Psoas muscle (tissue), 8 donors: ENCODE data around the gene PCDH9. TPM values are rescaled to one million over a fixed set of nuclear protein-coding genes. Genes with fewer than 3 reads are reported as not detected.

ENCODE experiments used
- ATAC-seq, 4 donors: fragments of 200-7000 bp; cut with Tn5 transposase; one replicate each; pipeline ENCODE4 v1.9.1; 2020; ENCODE audit warnings: moderate library complexity in 3 of 4, mild to moderate bottlenecking in 2 of 4
- DNase-seq, 2 donors: peaks; one replicate each; pipeline ENCODE4 v3.0.0-alpha.2; 2020
- H3K27ac ChIP-seq: fragments of 200-600 bp; one replicate; pipeline ENCODE4 v1.8.0; 2022
- H3K27me3 ChIP-seq, 3 donors: fragments of 200-600 bp in 1 of 3; one replicate each; pipeline versions ENCODE4 v1.6.1 to v1.8.0; 2013 to 2022; ENCODE audit warnings: low read length in 2 of 3, mild to moderate bottlenecking in 2 of 3, moderate library complexity in 1 of 3; ENCODE audit not compliant: insufficient read depth in 3 of 3
- H3K36me3 ChIP-seq, 2 donors: fragments of 200-600 bp in 1 of 2; one replicate each; pipeline versions ENCODE4 v1.6.1 to v1.8.0; 2013 to 2022; ENCODE audit warnings: low read depth in 1 of 2, mild to moderate bottlenecking in 1 of 2, moderate library complexity in 1 of 2; ENCODE audit not compliant: insufficient read depth in 1 of 2
- H3K4me1 ChIP-seq: fragments of 200-600 bp; one replicate; pipeline ENCODE4 v1.8.0; 2022
- H3K4me3 ChIP-seq: fragments of 200-600 bp; one replicate; pipeline ENCODE4 v1.8.0; 2022; ENCODE audit warnings: mild to moderate bottlenecking
- H3K9me3 ChIP-seq: fragments of 200-600 bp; one replicate; pipeline ENCODE4 v1.8.0; 2022
- WGBS, 3 donors: extraction: QIAGEN DNeasy Blood & Tissue Kit; methylation state at CpG; one replicate each; pipeline versions ENCODE4 v1.1.6 to v1.1.7; 2013; 5-methylcytosine and 5-hydroxymethylcytosine counted together
- intact Hi-C, 2 donors: fragments of 100-400 bp; cut with DNase I; formaldehyde crosslinking; loops; one replicate each; pipeline versions ENCODE4 v1.11.0 to v1.14.2; 2022
- polyA plus RNA-seq, 3 donors: library from polyadenylated mRNA; stranded (reverse); fragments of 200-250 nt; gene quantifications; one replicate each; pipeline ENCODE4 v1.2.3, GENCODE V29; 2013
- total RNA-seq, 4 donors: library from RNA; stranded (reverse); fragmentation: NEBNext Ultra II Directional in 2 of 4; extraction: Animal tissue kit (Norgen Biotek cat#: 25700) in 2 of 4; gene quantifications; one replicate each; pipeline versions ENCODE4 v1.2.1 to v1.2.4, GENCODE V29; 2021 to 2023
- TF ChIP-seq, protein P1 (sequence below): fragments of 200-600 bp; IDR thresholded peaks from one replicate; pipeline ENCODE4 v1.8.0; 2022; ENCODE audit warnings: antibody characterized with exemption
- donor health status: healthy with polysubstance abuse.
- donor health status: DM: no; HTN: no; CAD: no; lungs with moderate emphysema.
- donor health status: Bipolar disorder and iron deficiency.
- donor health status: healthy.
- donor health status: DM: yes; HTN: yes; CAD: no.
- donor health status: DM: no; HTN: no; CAD: no.
- donor health status: DM: no; HTN: no; CAD: no.
- donor health status: DM: yes; HTN: yes; CAD: no.

PCDH9 gene
- total and polyA plus RNA-seq, 7 donors = 0.27 to 4.9 (median 2.1) TPM

DNA sequence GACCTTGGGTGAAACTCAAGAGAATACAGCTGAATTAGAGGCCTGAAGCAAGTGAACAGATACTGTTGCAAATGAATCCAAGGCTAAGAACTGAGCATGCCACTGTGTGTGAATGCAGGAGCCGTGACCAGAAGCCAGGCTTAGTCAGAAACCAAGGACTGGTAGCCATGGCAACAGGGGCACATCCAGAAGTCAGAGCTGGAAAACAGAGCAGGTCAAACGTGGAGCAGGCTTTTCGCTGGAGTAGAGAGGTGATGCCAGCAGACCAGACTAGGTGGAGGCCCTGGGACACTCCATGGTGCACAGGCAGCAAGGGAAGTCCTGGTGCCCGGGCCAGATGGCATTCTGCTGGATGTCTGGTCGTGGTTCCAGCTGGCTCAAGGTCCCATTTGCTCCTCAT is 564.1 kb downstream of the PCDH9 start:
- H3K27ac ChIP-seq = no peak overlapping the region
- no peaks in the 10 kb centered on the region for H3K9me3 ChIP-seq
- peak; percentile 27 to 47 for DNase-seq
- TF ChIP-seq, protein P1, sequence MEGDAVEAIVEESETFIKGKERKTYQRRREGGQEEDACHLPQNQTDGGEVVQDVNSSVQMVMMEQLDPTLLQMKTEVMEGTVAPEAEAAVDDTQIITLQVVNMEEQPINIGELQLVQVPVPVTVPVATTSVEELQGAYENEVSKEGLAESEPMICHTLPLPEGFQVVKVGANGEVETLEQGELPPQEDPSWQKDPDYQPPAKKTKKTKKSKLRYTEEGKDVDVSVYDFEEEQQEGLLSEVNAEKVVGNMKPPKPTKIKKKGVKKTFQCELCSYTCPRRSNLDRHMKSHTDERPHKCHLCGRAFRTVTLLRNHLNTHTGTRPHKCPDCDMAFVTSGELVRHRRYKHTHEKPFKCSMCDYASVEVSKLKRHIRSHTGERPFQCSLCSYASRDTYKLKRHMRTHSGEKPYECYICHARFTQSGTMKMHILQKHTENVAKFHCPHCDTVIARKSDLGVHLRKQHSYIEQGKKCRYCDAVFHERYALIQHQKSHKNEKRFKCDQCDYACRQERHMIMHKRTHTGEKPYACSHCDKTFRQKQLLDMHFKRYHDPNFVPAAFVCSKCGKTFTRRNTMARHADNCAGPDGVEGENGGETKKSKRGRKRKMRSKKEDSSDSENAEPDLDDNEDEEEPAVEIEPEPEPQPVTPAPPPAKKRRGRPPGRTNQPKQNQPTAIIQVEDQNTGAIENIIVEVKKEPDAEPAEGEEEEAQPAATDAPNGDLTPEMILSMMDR = no peak
- WGBS, 3 donors = 19 to 31% (median 25%) methylated on average over 5 of the region's 5 CpGs
- no peaks in the 10 kb centered on the region for H3K27me3 ChIP-seq
- no peak overlapping the region for H3K4me3 ChIP-seq
- no peaks in the 10 kb centered on the region for H3K4me1 ChIP-seq
- H3K36me3 ChIP-seq = no peaks in the 10 kb centered on the region
- intact Hi-C loops = no loop called here
- ATAC-seq = peak; percentile 40 to 85 (median 68)

DNA sequence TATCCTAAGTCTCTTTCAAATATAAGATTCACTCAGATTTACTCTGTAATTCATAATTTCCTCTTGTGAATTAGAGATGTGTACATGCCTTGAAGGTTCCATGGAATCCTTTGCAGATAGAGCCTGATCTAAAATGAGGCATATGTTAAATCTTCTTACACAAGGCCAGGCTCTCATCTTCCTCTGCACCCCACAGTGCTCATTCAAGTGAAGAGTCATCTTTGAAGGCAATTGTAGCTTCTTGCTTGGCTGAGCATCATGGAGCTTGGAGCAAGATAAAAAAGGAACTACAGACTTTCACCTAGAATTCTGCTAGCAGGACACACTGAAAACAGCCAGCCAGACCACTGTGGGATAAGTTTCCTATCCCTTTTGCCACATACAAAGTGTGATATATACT is 566.4 kb downstream of the PCDH9 start:
- ATAC-seq (no peak), DNase-seq (no peak)
- H3K27me3 ChIP-seq = no peaks in the 10 kb centered on the region
- H3K4me1 ChIP-seq = no peaks in the 10 kb centered on the region
- no peaks in the 10 kb centered on the region for H3K9me3 ChIP-seq
- TF ChIP-seq, protein P1 = no peak
- H3K4me3 ChIP-seq = no peak overlapping the region
- H3K27ac ChIP-seq = no peak overlapping the region
- H3K36me3 ChIP-seq = no peaks in the 10 kb centered on the region
- intact Hi-C loops = no loop called here

DNA sequence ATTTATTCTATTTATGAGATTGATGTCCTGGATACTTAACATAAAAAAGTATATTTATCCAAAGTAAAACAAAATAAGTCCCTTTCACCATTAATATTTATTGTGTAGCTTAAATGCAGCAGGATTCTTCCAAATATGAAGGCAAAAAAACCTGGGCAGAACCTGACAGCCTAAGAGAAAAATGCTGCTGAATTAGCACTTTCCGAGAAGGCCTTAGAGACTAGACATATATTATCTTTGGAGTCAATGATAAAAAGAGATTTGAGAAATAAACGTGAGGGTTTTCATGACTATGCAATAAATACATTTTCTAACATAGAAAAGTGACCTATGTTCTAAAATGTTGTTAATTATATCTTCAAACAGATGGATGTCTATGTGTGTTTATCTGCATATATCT is 566.9 kb downstream of the PCDH9 start:
- no peak for ATAC-seq
- WGBS, 3 donors = 78 to 80% (median 79%) methylated on average over 2 of the region's 2 CpGs
- H3K27me3 ChIP-seq = no peaks in the 10 kb centered on the region

DNA sequence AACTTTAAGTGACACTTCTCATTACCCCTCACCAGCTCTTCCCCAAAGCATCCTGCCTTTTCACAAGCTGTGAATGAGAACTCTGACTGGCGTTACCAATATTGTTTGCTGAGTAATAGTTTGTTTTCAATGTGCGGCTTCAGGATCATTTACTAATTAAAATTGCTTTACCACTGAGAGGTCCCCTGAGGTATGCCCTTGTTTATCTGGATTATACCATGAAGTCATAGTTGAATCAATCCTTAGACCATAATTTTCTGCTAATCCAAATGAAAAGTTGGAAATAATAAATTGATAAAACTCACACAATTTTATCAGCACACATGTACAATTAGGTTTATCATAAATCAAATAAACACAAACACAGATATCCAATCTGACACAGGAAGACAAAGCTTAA is 568.8 kb downstream of the PCDH9 start:
- Histone ChIP-seq H3K4me1 (no peaks in the 10 kb centered on the region), H3K9me3 (no peaks in the 10 kb centered on the region), H3K27me3 (no peaks in the 10 kb centered on the region), H3K4me3 (no peak overlapping the region), H3K27ac (no peak overlapping the region), H3K36me3 (no peaks in the 10 kb centered on the region)
- DNase-seq = no peak
- WGBS, 3 donors = 82 to 91% (median 83%) methylated on average over 2 of the region's 2 CpGs
- ATAC-seq = no peak
- TF ChIP-seq, protein P1 = no peak
- intact Hi-C loops = no loop called here

More for the DNA sequence above, 566.9 kb downstream of the PCDH9 start:
- TF ChIP-seq, protein P1 = no peak
- intact Hi-C loops = no loop called here
- H3K27ac ChIP-seq = no peak overlapping the region
- H3K4me3 ChIP-seq = no peak overlapping the region
- no peak for DNase-seq
- no peaks in the 10 kb centered on the region for H3K36me3 ChIP-seq
- no peaks in the 10 kb centered on the region for H3K9me3 ChIP-seq
- H3K4me1 ChIP-seq = no peaks in the 10 kb centered on the region

DNA sequence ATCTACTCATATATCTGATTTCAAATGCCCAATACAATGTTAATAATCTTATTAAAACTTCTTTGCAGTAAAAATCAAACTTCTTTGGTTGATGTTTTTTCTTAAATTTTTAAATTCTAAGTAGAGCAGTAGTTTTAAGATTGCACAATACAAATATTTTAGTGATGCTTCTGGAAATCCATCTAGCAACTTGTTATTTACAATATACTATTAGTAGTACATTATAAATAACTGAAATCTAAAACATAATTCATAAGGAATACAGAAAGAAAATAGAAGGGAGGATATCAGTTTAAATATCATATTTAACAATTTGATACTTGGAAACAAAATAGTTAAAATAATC is 569.7 kb downstream of the PCDH9 start:
- H3K27me3 ChIP-seq = no peaks in the 10 kb centered on the region
- peak overlapping the region; percentile 34 for H3K4me3 ChIP-seq
- no peak for DNase-seq
- no peaks in the 10 kb centered on the region for H3K36me3 ChIP-seq
- ATAC-seq = no peak
- intact Hi-C loops = no loop called here
- TF ChIP-seq, protein P1 = no peak
- no peaks in the 10 kb centered on the region for H3K4me1 ChIP-seq
- H3K27ac ChIP-seq = peak overlapping the region; percentile 65
- no peaks in the 10 kb centered on the region for H3K9me3 ChIP-seq
